Nephron progenitor cell (in vitro differentiated cells): ENCODE measurements around the gene RHD.
"Not testable (repeated sequence)": the region's sequence is repeated elsewhere in the genome, so short reads cannot be mapped to it uniquely, and the experiment has no call there.

Source experiments
- DNase-seq: peaks from one replicate; pipeline ENCODE4 v3.0.0; 2021
- H3K27ac Mint-ChIP-seq: 2 replicates; pipeline ENCODE4 v1.8.0; 2021; ENCODE audit warnings: mild to moderate bottlenecking, moderate library complexity, mixed read lengths
- H3K27me3 Mint-ChIP-seq: 2 replicates; pipeline ENCODE4 v1.8.0; 2021; ENCODE audit warnings: mild to moderate bottlenecking, low read depth, mixed read lengths; ENCODE audit not compliant: poor library complexity
- H3K36me3 Mint-ChIP-seq: 2 replicates; pipeline ENCODE4 v1.8.0; 2021; ENCODE audit warnings: low read depth, mixed read lengths
- H3K4me1 Mint-ChIP-seq: 2 replicates; pipeline ENCODE4 v1.8.0; 2021; ENCODE audit warnings: mixed read lengths
- H3K4me3 Mint-ChIP-seq: 2 replicates; pipeline ENCODE4 v1.8.0; 2021; ENCODE audit warnings: mild to moderate bottlenecking, moderate library complexity, mixed read lengths
- H3K9me3 Mint-ChIP-seq: 2 replicates; pipeline ENCODE4 v1.8.0; 2021; ENCODE audit warnings: mild to moderate bottlenecking, moderate library complexity, mixed read lengths
- CTCF ChIP-seq: fragments of 200-600 bp; sonication (generic); IDR thresholded peaks from 2 replicates; pipeline ENCODE4 v1.5.0; 2021; ENCODE audit warnings: antibody characterized with exemption

RHD gene

GRCh38 chr1:25320314-25320938 is 48.1 kb downstream of the RHD start:
- H3K4me1 Mint-ChIP-seq, H3K36me3 Mint-ChIP-seq, H3K27me3 Mint-ChIP-seq, DNase-seq, H3K4me3 Mint-ChIP-seq, H3K9me3 Mint-ChIP-seq: not testable (repeated sequence)
- H3K27ac Mint-ChIP-seq: peak overlapping the region; percentile 59

- not testable (repeated sequence) for DNase-seq, H3K27me3 Mint-ChIP-seq, H3K9me3 Mint-ChIP-seq, H3K27ac Mint-ChIP-seq, H3K4me3 Mint-ChIP-seq, H3K4me1 Mint-ChIP-seq, H3K36me3 Mint-ChIP-seq
Measured at GRCh38 chr1:25322127-25322526, 49.8 kb downstream of the RHD start.

- H3K27me3 Mint-ChIP-seq, H3K27ac Mint-ChIP-seq, H3K9me3 Mint-ChIP-seq, H3K36me3 Mint-ChIP-seq, DNase-seq, H3K4me3 Mint-ChIP-seq, H3K4me1 Mint-ChIP-seq: not testable (repeated sequence)
Measured at GRCh38 chr1:25324407-25324806, 52.1 kb downstream of the RHD start.

GRCh38 chr1:25327864-25328790 is 55.8 kb downstream of the RHD start:
- not testable (repeated sequence) for H3K4me3 Mint-ChIP-seq, H3K36me3 Mint-ChIP-seq, H3K4me1 Mint-ChIP-seq, H3K27me3 Mint-ChIP-seq, H3K9me3 Mint-ChIP-seq, DNase-seq, H3K27ac Mint-ChIP-seq

- H3K36me3 Mint-ChIP-seq, H3K4me1 Mint-ChIP-seq, H3K27ac Mint-ChIP-seq, DNase-seq, H3K9me3 Mint-ChIP-seq, H3K27me3 Mint-ChIP-seq, H3K4me3 Mint-ChIP-seq: not testable (repeated sequence)
Measured at GRCh38 chr1:25328791-25329185, 56.5 kb downstream of the RHD start.

GRCh38 chr1:25329336-25329735 is 57.0 kb downstream of the RHD start:
- H3K27ac Mint-ChIP-seq, H3K4me1 Mint-ChIP-seq: not testable (repeated sequence)

GRCh38 chr1:25329950-25330349 is 57.6 kb downstream of the RHD start:
- H3K4me3 Mint-ChIP-seq, H3K36me3 Mint-ChIP-seq, H3K9me3 Mint-ChIP-seq, H3K4me1 Mint-ChIP-seq, H3K27ac Mint-ChIP-seq, DNase-seq, H3K27me3 Mint-ChIP-seq: not testable (repeated sequence)

More at GRCh38 chr1:25329336-25329735, 57.0 kb downstream of the RHD start:
- not testable (repeated sequence) for H3K27me3 Mint-ChIP-seq, H3K9me3 Mint-ChIP-seq, H3K36me3 Mint-ChIP-seq, DNase-seq, H3K4me3 Mint-ChIP-seq

- not testable (repeated sequence) for H3K9me3 Mint-ChIP-seq, H3K36me3 Mint-ChIP-seq, H3K27ac Mint-ChIP-seq, H3K27me3 Mint-ChIP-seq
- DNase-seq: peak; percentile 46
- H3K4me3 Mint-ChIP-seq: peak overlapping the region; percentile 96
- H3K4me1 Mint-ChIP-seq: peaks cover 26% of the 10 kb centered on the region
Measured at GRCh38 chr1:25336922-25337354, 64.6 kb downstream of the RHD start.

GRCh38 chr1:25337483-25338187 is 65.3 kb downstream of the RHD start:
- peaks cover 13% of the 10 kb centered on the region for H3K36me3 Mint-ChIP-seq
- peaks cover 26% of the 10 kb centered on the region for H3K4me1 Mint-ChIP-seq
- H3K27me3 Mint-ChIP-seq, H3K27ac Mint-ChIP-seq, H3K9me3 Mint-ChIP-seq: not testable (repeated sequence)
- peak overlapping the region; percentile 93 for H3K4me3 Mint-ChIP-seq
- DNase-seq: peak; percentile 19

- Mint-ChIP-seq H3K4me1 (peaks cover 26% of the 10 kb centered on the region), H3K36me3 (peaks cover 21% of the 10 kb centered on the region), H3K27ac (peak within 1 kb of the TSS; percentile 81), H3K27me3 (no peaks in the 10 kb centered on the region), H3K4me3 (peak within 1 kb of the TSS; percentile 96), H3K9me3 (no peaks in the 10 kb centered on the region)
- peak; percentile 94 for DNase-seq
- TF ChIP-seq CTCF: no peak
Measured at GRCh38 chr1:25338188-25338981, 66.1 kb downstream of the RHD start, which contains the start of gene TMEM50A. Gene TMEM50A, plus strand, starts transcription at chr1:25338334. Its CDS starts 2,153 bp downstream, at chr1:25340487.
